ENCODE data around the gene DMGDH.

Gene DMGDH

GRCh38 chr5:79023947-79024346, 45.5 kb downstream of the DMGDH start:
- no peak for TF ChIP-seq CTCF (IDR thresholded peaks at IDR 0.05)

- TF ChIP-seq CTCF (IDR thresholded peaks at IDR 0.05) = no peak
These were observed 46.1 kb downstream of the DMGDH start for GRCh38 chr5:79023348-79023747.

- no peak for TF ChIP-seq CTCF (IDR thresholded peaks at IDR 0.05)
These were observed 46.7 kb downstream of the DMGDH start for GRCh38 chr5:79022771-79023170.

GRCh38 chr5:79021753-79022152, 47.7 kb downstream of the DMGDH start:
- no peak for TF ChIP-seq CTCF (IDR thresholded peaks at IDR 0.05)

- peak; percentile 94 for TF ChIP-seq CTCF (IDR thresholded peaks at IDR 0.05)
These were observed 48.5 kb downstream of the DMGDH start for GRCh38 chr5:79020861-79021561.

GRCh38 chr5:79014631-79015030, 54.8 kb downstream of the DMGDH start:
- no peak for TF ChIP-seq CTCF (IDR thresholded peaks at IDR 0.05)

GRCh38 chr5:79011869-79012268, 57.6 kb downstream of the DMGDH start:
- no peak for TF ChIP-seq CTCF (IDR thresholded peaks at IDR 0.05)
